Fibroblast of mammary gland (primary cell): ENCODE measurements around the gene IL23A.

Experiments
- DNase-seq: peaks from one replicate; pipeline ENCODE4 v3.0.0-alpha.2; 2010; ENCODE audit warnings: low read depth
- H3K4me3 ChIP-seq: 2 replicates; pipeline ENCODE4 v1.5.1; 2011; ENCODE audit warnings: low read depth, mild to moderate bottlenecking, low read length, moderate library complexity; ENCODE audit not compliant: control insufficient read depth
- TF ChIP-seq, protein P1 (sequence below): conservative IDR thresholded peaks from 2 replicates; pipeline ENCODE4 v1.5.1; 2011; ENCODE audit warnings: low read depth, low read length, inconsistent platforms; ENCODE audit not compliant: control insufficient read depth, insufficient read depth

The IL23A gene, protein sequence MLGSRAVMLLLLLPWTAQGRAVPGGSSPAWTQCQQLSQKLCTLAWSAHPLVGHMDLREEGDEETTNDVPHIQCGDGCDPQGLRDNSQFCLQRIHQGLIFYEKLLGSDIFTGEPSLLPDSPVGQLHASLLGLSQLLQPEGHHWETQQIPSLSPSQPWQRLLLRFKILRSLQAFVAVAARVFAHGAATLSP

DNA sequence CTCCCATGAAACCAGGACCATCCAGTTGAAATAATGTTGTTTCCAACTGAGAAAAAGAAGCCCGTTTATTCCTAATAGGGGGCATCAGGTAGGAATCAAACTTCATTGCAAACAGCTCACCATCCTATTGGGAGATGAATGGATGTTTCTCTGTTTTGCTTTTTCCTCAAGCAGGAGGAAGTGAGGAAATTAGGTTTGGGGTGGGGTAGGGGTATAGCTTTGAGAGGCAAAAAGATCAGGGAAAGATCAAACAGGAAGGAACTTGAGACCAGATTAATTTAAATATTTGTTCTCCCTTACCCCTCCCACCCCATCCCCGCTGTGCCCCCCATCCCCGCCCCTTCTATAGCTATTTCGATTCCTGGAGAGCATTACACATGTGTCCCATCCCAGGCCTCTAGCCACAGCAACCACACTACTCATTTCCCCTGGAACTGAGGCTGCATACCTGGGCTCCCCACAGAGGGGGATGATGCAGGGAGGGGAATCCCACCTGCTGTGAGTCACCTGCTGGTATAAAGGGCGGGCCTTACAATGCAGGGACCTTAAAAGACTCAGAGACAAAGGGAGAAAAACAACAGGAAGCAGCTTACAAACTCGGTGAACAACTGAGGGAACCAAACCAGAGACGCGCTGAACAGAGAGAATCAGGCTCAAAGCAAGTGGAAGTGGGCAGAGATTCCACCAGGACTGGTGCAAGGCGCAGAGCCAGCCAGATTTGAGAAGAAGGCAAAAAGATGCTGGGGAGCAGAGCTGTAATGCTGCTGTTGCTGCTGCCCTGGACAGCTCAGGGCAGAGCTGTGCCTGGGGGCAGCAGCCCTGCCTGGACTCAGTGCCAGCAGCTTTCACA is at the start of gene IL23A:
Gene IL23A, plus strand, starts transcription at position 577 of the 850 bp plus-strand sequence. Its CDS starts 161 bp downstream, at position 738.
- TF ChIP-seq, protein P1, sequence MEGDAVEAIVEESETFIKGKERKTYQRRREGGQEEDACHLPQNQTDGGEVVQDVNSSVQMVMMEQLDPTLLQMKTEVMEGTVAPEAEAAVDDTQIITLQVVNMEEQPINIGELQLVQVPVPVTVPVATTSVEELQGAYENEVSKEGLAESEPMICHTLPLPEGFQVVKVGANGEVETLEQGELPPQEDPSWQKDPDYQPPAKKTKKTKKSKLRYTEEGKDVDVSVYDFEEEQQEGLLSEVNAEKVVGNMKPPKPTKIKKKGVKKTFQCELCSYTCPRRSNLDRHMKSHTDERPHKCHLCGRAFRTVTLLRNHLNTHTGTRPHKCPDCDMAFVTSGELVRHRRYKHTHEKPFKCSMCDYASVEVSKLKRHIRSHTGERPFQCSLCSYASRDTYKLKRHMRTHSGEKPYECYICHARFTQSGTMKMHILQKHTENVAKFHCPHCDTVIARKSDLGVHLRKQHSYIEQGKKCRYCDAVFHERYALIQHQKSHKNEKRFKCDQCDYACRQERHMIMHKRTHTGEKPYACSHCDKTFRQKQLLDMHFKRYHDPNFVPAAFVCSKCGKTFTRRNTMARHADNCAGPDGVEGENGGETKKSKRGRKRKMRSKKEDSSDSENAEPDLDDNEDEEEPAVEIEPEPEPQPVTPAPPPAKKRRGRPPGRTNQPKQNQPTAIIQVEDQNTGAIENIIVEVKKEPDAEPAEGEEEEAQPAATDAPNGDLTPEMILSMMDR, result no peak
- DNase-seq, result no peak
- no peak within 1 kb of the TSS for H3K4me3 ChIP-seq

- H3K4me3 ChIP-seq, result no peak overlapping the region
- no peak for DNase-seq
- TF ChIP-seq, protein P1, result no peak
These were observed 44.9 kb upstream of the IL23A start for GRCh38 chr12:56293795-56294194.

DNA sequence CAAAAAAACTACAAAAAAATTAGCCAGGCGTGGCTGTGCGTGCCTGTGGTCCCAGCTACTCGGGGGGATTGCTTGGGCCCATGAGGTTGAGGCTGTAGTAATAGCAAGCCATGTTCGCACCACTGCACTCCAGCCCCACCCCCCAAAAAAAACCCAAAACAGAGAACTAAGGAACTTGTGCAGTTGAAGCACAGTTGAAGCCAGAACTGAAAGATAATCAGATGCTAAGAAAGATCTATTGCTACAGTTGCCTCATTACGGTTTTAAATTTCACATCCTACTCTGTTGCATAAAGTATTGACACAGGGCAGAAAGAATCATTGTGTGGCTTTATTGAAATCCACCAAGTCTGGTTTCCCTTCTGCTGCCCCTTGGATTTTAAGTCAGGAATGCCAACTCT is 42.4 kb upstream of the IL23A start:
- H3K4me3 ChIP-seq, result no peak overlapping the region
- TF ChIP-seq, protein P1, result no peak
- DNase-seq, result no peak

- TF ChIP-seq, protein P1, result no peak
- no peak for DNase-seq
- no peak overlapping the region for H3K4me3 ChIP-seq
These were observed 41.3 kb upstream of the IL23A start for GRCh38 chr12:56297400-56297799.

DNA sequence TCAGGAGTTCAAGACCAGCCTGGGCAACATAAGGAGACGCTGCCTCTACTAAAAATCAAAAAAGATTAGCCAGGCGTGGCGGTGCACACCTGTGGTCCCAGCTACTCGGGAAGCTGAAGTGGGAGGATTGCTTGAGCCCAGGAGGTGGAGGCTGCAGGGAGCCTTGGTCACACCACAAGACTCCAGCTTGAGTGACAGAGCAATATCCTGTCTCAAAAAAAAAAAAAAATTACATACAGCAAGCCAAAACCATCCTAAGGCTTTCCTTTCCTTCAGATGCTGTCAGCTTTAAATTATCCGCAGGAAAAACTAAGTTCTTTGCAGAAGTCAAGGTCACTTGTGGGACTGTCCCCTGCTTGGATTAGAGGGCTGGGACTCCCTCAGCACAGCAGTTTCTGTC is 39.9 kb upstream of the IL23A start:
- DNase-seq, result no peak
- TF ChIP-seq, protein P1, result no peak
- H3K4me3 ChIP-seq, result peak overlapping the region; percentile 97

- DNase-seq, result peak; percentile 23
- peak overlapping the region; percentile 97 for H3K4me3 ChIP-seq
- TF ChIP-seq, protein P1, result no peak
These were observed 39.3 kb upstream of the IL23A start for GRCh38 chr12:56299308-56299852.
